Activated T-helper 9 cell treated with anti-CD3 and anti-CD28 coated beads, Interleukin-2, amount 50 U/mL, for 16 hours (primary cell): ENCODE measurements around the gene CFAP65.
A peak's percentile ranks its signal among the peaks of the same experiment; 100 is the strongest.

Source experiments
- DNase-seq: peaks from one replicate; pipeline ENCODE4 v3.0.0-alpha.2; 2020; ENCODE audit warnings: low read depth

CFAP65 gene

GRCh38 chr2:218963601-218964000, 77.7 kb downstream of the CFAP65 start:
- DNase-seq = no peak

- DNase-seq = peak; percentile 34
Observed at GRCh38 chr2:218962859-218963492, 78.3 kb downstream of the CFAP65 start.

GRCh38 chr2:218961651-218962570, 79.4 kb downstream of the CFAP65 start:
- no peak for DNase-seq

- DNase-seq = no peak
Observed at GRCh38 chr2:218961229-218961628, 80.1 kb downstream of the CFAP65 start.

- DNase-seq = no peak
Observed at GRCh38 chr2:218960309-218961165, 80.8 kb downstream of the CFAP65 start.

GRCh38 chr2:218959761-218960308, 81.5 kb downstream of the CFAP65 start:
- no peak for DNase-seq

DNA sequence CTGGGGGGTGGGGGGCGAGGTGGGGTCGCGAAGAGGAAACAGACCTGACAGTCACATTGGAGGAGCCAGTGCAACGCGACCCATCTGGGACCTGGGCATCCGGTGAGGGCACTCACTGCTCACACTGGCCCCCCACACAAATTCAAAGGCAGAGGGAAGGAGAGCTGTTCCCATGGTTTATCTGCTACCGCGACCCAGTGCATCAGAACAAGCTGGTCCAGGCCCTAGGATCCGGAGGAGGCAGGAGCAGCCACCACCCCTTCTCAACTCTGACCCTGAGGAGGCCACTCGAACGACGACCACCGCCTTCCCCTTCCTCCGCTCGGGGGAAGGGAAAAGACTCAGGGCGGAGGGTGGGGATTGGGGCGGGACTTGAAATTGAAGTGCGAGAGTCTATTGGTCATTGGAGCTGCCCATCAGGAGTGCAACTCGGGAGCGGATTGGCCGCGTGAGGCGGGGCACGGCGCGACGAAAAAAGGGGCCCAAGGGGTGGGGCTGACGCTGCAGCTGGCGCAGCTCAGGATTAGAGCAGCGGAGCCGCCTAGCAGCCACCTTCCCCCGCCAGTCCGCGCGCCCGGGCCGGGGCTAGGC, 82.1 kb downstream of the CFAP65 start, which contains the start of gene CDK5R2:
Gene CDK5R2, plus strand, starts transcription at position 526 of the 591 bp plus-strand sequence. CDS start 155 bp downstream, outside the sequence.
- DNase-seq = peak; percentile 42

GRCh38 chr2:218958276-218958675, 83.0 kb downstream of the CFAP65 start:
- no peak for DNase-seq

GRCh38 chr2:218957671-218958070, 83.6 kb downstream of the CFAP65 start:
- no peak for DNase-seq

GRCh38 chr2:218956039-218956438, 85.3 kb downstream of the CFAP65 start:
- DNase-seq = no peak

GRCh38 chr2:218954541-218955300, 86.6 kb downstream of the CFAP65 start:
- DNase-seq = no peak

DNA sequence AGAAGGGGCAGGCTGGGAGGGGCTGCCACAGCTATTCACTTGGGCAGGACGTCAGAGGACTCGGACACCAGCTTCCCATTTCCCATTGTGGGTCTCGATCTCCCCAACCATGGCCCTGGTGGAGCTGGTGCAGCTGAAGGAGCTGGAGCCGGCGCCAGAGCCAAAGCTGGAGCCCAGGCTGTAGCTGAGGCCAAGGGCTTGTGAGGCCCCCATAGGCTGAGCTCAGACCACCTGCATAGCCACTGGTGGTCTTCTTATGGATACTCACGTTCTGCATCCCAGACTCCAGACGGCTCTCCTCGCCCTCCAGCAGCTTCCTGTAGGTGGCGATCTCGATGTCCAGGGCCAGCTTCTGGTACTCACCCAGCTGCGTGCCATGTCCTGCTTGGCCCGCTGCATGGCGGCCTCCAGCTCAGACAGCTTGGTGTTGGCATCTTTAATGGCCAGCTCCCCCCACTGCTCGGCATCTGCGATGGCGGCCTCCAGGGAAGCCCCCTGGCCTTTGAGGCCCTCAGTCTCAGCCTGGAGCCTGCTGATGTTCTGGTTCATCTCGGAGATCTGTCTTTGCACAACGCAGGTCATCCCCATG, 87.9 kb downstream of the CFAP65 start:
- no peak for DNase-seq
